BLaER1 treated with 17β-estradiol and CSF1 and Interleukin-3, amounts not matched to agents 10 nM and 100 nM (cell line): ENCODE results near the gene DMD.
"Not testable (repeated sequence)": the region's sequence is repeated elsewhere in the genome, so short reads cannot be mapped to it uniquely, and the experiment has no call there.

Source experiments
- H3K27ac ChIP-seq, 11 experiments: shearing (Covaris generic); formaldehyde crosslinking; 2 replicates each; pipeline ENCODE4 v1.8.1; 2022
- H3K27me3 ChIP-seq, 11 experiments: shearing (Covaris generic); formaldehyde crosslinking; 2 replicates each; pipeline ENCODE4 v1.8.1; 2022
- H3K36me3 ChIP-seq, 11 experiments: shearing (Covaris generic); formaldehyde crosslinking; 2 replicates each; pipeline ENCODE4 v1.8.1; 2022
- H3K4me1 ChIP-seq, 10 experiments: shearing (Covaris generic); formaldehyde crosslinking; 2 replicates each; pipeline ENCODE4 v1.8.1; 2022
- H3K4me2 ChIP-seq, 11 experiments: shearing (Covaris generic); formaldehyde crosslinking; 2 replicates each; pipeline ENCODE4 v1.8.1; 2022
- H3K4me3 ChIP-seq, 10 experiments: shearing (Covaris generic); formaldehyde crosslinking; 2 replicates each; pipeline ENCODE4 v1.8.1; 2022
- H3K9ac ChIP-seq, 11 experiments: shearing (Covaris generic); formaldehyde crosslinking; 2 replicates each; pipeline ENCODE4 v1.8.1; 2022
- H3K9me3 ChIP-seq, 11 experiments: shearing (Covaris generic); formaldehyde crosslinking; replicated peaks in 1 of 11; 2 replicates each; pipeline ENCODE4 v1.8.1; 2022
- H4K20me1 ChIP-seq, 11 experiments: shearing (Covaris generic); formaldehyde crosslinking; 2 replicates each; pipeline ENCODE4 v1.8.1; 2022
- Cebpa-rat ChIP-seq, 11 experiments: shearing (Covaris generic); IDR thresholded peaks; 2 replicates each; pipeline ENCODE4 v1.8.1; 2022

The DMD gene

GRCh38 chrX:31420711-31421151, 1790.6 kb downstream of the DMD start:
- peak in 1 of 11 experiments; percentile 47; a peak in 2 of 22 replicates for TF ChIP-seq Cebpa-rat (IDR thresholded peaks at IDR 0.05)
- Histone ChIP-seq H3K9ac (no peak overlapping the region), H3K4me1 (peaks cover under 1 to 11% (median 7%) of the 10 kb centered on the region in 10 experiments; a peak in 16 of 20 replicates), H3K4me2 (no peak overlapping the region), H3K36me3 (no peaks in the 10 kb centered on the region), H3K27me3 (peaks cover 49 to 80% (median 69%) of the 10 kb centered on the region in 11 experiments), H3K9me3 (peaks cover 0 to 35% (median 5%) of the 10 kb centered on the region in 11 experiments; a peak in 9 of 22 replicates), H3K27ac (no peak overlapping the region), H4K20me1 (no peaks in the 10 kb centered on the region), H3K4me3 (no peak overlapping the region)

GRCh38 chrX:31420302-31420701, 1791.0 kb downstream of the DMD start:
- Histone ChIP-seq H3K4me3 (no peak overlapping the region), H3K27ac (no peak overlapping the region), H3K4me2 (no peak overlapping the region), H3K9ac (no peak overlapping the region), H3K9me3 (peaks cover 0 to 35% (median 5%) of the 10 kb centered on the region in 11 experiments; a peak in 9 of 22 replicates), H4K20me1 (no peaks in the 10 kb centered on the region), H3K36me3 (no peaks in the 10 kb centered on the region), H3K4me1 (peaks cover 4 to 16% (median 11%) of the 10 kb centered on the region in 10 experiments; a peak in 19 of 20 replicates), H3K27me3 (peaks cover 51 to 80% (median 69%) of the 10 kb centered on the region in 11 experiments)
- no peak for TF ChIP-seq Cebpa-rat (IDR thresholded peaks at IDR 0.05)

- no peak overlapping the region for H3K27ac ChIP-seq
- no peak for TF ChIP-seq Cebpa-rat (IDR thresholded peaks at IDR 0.05)
- no peaks in the 10 kb centered on the region for H4K20me1 ChIP-seq
- H3K4me3 ChIP-seq: no peak overlapping the region
- peaks cover 80 to 100% (median 98%) of the 10 kb centered on the region in 11 experiments for H3K27me3 ChIP-seq
- no peak overlapping the region for H3K4me2 ChIP-seq
- H3K9ac ChIP-seq: no peak overlapping the region
- peaks cover 11 to 22% (median 16%) of the 10 kb centered on the region in 11 experiments; a peak in 20 of 22 replicates for H3K9me3 ChIP-seq
- H3K36me3 ChIP-seq: no peaks in the 10 kb centered on the region
- H3K4me1 ChIP-seq: no peaks in the 10 kb centered on the region
These were observed 1814.2 kb downstream of the DMD start for GRCh38 chrX:31397119-31397518.

- Histone ChIP-seq H3K36me3 (no peaks in the 10 kb centered on the region), H4K20me1 (no peaks in the 10 kb centered on the region), H3K9me3 (0 out of 22 replicates have a peak, but pooled peaks cover 0 to 5% (median 0%) of the 10 kb centered on the region in 11 experiments), H3K27ac (no peak overlapping the region), H3K9ac (no peak overlapping the region), H3K4me1 (no peaks in the 10 kb centered on the region), H3K27me3 (peaks cover 65 to 100% (median 98%) of the 10 kb centered on the region in 11 experiments), H3K4me2 (no peak overlapping the region), H3K4me3 (no peak overlapping the region)
- no peak for TF ChIP-seq Cebpa-rat (IDR thresholded peaks at IDR 0.05)
These were observed 1818.8 kb downstream of the DMD start for GRCh38 chrX:31392513-31392912.

GRCh38 chrX:31388946-31389345, 1822.4 kb downstream of the DMD start:
- Histone ChIP-seq H3K36me3 (no peaks in the 10 kb centered on the region), H3K9ac (no peak overlapping the region), H3K27me3 (peaks cover 52 to 95% (median 90%) of the 10 kb centered on the region in 11 experiments), H3K9me3 (0 out of 22 replicates have a peak, but pooled peaks cover 0 to 5% (median 0%) of the 10 kb centered on the region in 11 experiments), H3K4me1 (no peaks in the 10 kb centered on the region), H3K4me2 (no peak overlapping the region), H4K20me1 (no peaks in the 10 kb centered on the region), H3K4me3 (no peak overlapping the region), H3K27ac (no peak overlapping the region)
- TF ChIP-seq Cebpa-rat (IDR thresholded peaks at IDR 0.05): no peak

- Histone ChIP-seq H3K4me2 (no peak overlapping the region), H3K9ac (no peak overlapping the region), H3K4me1 (no peaks in the 10 kb centered on the region), H3K27me3 (peaks cover 23 to 90% (median 78%) of the 10 kb centered on the region in 11 experiments; a peak in 21 of 22 replicates), H4K20me1 (no peaks in the 10 kb centered on the region; a peak in 1 of 22 replicates), H3K9me3 (no peaks in the 10 kb centered on the region), H3K27ac (no peak overlapping the region), H3K36me3 (no peaks in the 10 kb centered on the region), H3K4me3 (no peak overlapping the region)
- TF ChIP-seq Cebpa-rat (IDR thresholded peaks at IDR 0.05): no peak
These were observed 1826.9 kb downstream of the DMD start for GRCh38 chrX:31384471-31384870.

- no peak for TF ChIP-seq Cebpa-rat (IDR thresholded peaks at IDR 0.05)
- H3K27me3 ChIP-seq: peaks cover 24 to 90% (median 78%) of the 10 kb centered on the region in 11 experiments; a peak in 21 of 22 replicates
- no peak overlapping the region for H3K4me3 ChIP-seq
These were observed 1827.4 kb downstream of the DMD start for GRCh38 chrX:31383991-31384390.

GRCh38 chrX:31378973-31379372, 1832.4 kb downstream of the DMD start:
- H3K4me2 ChIP-seq, H3K9ac ChIP-seq, H3K4me3 ChIP-seq, H3K36me3 ChIP-seq, H3K9me3 ChIP-seq, H3K27ac ChIP-seq, H3K4me1 ChIP-seq, H4K20me1 ChIP-seq: not testable (repeated sequence)
- peaks cover 51 to 92% (median 80%) of the 10 kb centered on the region in 11 experiments for H3K27me3 ChIP-seq

More at GRCh38 chrX:31383991-31384390, 1827.4 kb downstream of the DMD start:
- Histone ChIP-seq H3K4me1 (no peaks in the 10 kb centered on the region), H4K20me1 (no peaks in the 10 kb centered on the region; a peak in 1 of 22 replicates), H3K9me3 (no peaks in the 10 kb centered on the region), H3K9ac (no peak overlapping the region), H3K4me2 (no peak overlapping the region), H3K27ac (no peak overlapping the region), H3K36me3 (no peaks in the 10 kb centered on the region)

GRCh38 chrX:31377821-31378220, 1833.5 kb downstream of the DMD start:
- H3K9me3 ChIP-seq, H4K20me1 ChIP-seq, H3K4me1 ChIP-seq, H3K36me3 ChIP-seq, H3K27ac ChIP-seq, H3K4me2 ChIP-seq, H3K9ac ChIP-seq, H3K4me3 ChIP-seq: not testable (repeated sequence)
- peaks cover 51 to 80% (median 69%) of the 10 kb centered on the region in 11 experiments for H3K27me3 ChIP-seq

- peaks cover 59 to 77% (median 71%) of the 10 kb centered on the region in 11 experiments for H3K27me3 ChIP-seq
- no peaks in the 10 kb centered on the region for H3K4me1 ChIP-seq
- H3K9ac ChIP-seq: no peak overlapping the region
- H3K4me3 ChIP-seq: no peak overlapping the region
- no peak overlapping the region for H3K4me2 ChIP-seq
- peaks cover 5 to 14% (median 8%) of the 10 kb centered on the region in 11 experiments; a peak in 14 of 22 replicates for H3K9me3 ChIP-seq
- TF ChIP-seq Cebpa-rat (IDR thresholded peaks at IDR 0.05): no peak
- no peaks in the 10 kb centered on the region for H3K36me3 ChIP-seq
- no peak overlapping the region for H3K27ac ChIP-seq
- no peaks in the 10 kb centered on the region for H4K20me1 ChIP-seq
These were observed 1834.8 kb downstream of the DMD start for GRCh38 chrX:31376408-31377022.
